CD4-positive, alpha-beta T cell (primary cell): ENCODE measurements around the gene SELENOF. TPM values are rescaled to one million over a fixed set of nuclear protein-coding genes. Genes with fewer than 3 reads are reported as not detected.

Source experiments
- ATAC-seq: fragments of 200-7000 bp; cut with Tn5 transposase; one replicate; pipeline ENCODE4 v1.10.0; 2022; ENCODE audit warnings: mild to moderate bottlenecking; ENCODE audit not compliant: poor library complexity
- CTCF ChIA-PET: fragments of 350-600 bp; sonication (Branson Sonifier 250); formaldehyde crosslinking; loops from one replicate; lab custom pipeline; 2021; ENCODE audit warnings: antibody characterized with exemption, inconsistent platforms; lab: Charles Lee
- POLR2A ChIA-PET: fragments of 350-600 bp; sonication (Branson Sonifier 250); formaldehyde crosslinking; loops from one replicate; lab custom pipeline; 2021; ENCODE audit warnings: antibody characterized with exemption, inconsistent platforms; lab: Charles Lee
- DNase-seq, 14 experiments: peaks; one replicate each; pipeline ENCODE4 v3.0.0-alpha.2; 2013 to 2020; ENCODE audit warnings: mixed read lengths in 2 of 14
- H3K27ac ChIP-seq, 2 donors: one replicate each; pipeline versions ENCODE4 v1.5.1 to v1.7.0; 2013; ENCODE audit warnings: low read length in 2 of 2, low read depth in 1 of 2, mild to moderate bottlenecking in 1 of 2
- H3K27me3 ChIP-seq, 2 experiments: 1 replicate in 1 of 2; 2 replicates in 1 of 2; pipeline versions ENCODE4 v1.6.1 to v1.7.0; 2013; ENCODE audit warnings: low read length in 2 of 2, control low read depth in 1 of 2, mild to moderate bottlenecking in 1 of 2, moderate library complexity in 1 of 2; ENCODE audit not compliant: insufficient read depth in 2 of 2, control insufficient read depth in 1 of 2
- H3K36me3 ChIP-seq: one replicate; pipeline ENCODE4 v1.6.1; 2013; ENCODE audit warnings: low read length, control low read depth; ENCODE audit not compliant: insufficient read depth
- H3K4me1 ChIP-seq: one replicate; pipeline ENCODE4 v1.6.1; 2013; ENCODE audit warnings: low read length, control low read depth; ENCODE audit not compliant: insufficient read depth
- H3K4me3 ChIP-seq: one replicate; pipeline ENCODE4 v1.5.1; 2013; ENCODE audit warnings: mild to moderate bottlenecking, low read length, moderate library complexity
- H3K9me3 ChIP-seq, 2 experiments: 1 replicate in 1 of 2; 2 replicates in 1 of 2; pipeline versions ENCODE4 v1.6.1 to v1.7.0; 2013; ENCODE audit warnings: low read length in 2 of 2, mild to moderate bottlenecking in 2 of 2, control low read depth in 1 of 2, moderate library complexity in 1 of 2; ENCODE audit not compliant: control insufficient read depth in 1 of 2, insufficient read depth in 1 of 2
- H3K27ac Mint-ChIP-seq: one replicate; pipeline ENCODE4 v1.8.0; 2020; ENCODE audit warnings: mixed read lengths
- H3K27me3 Mint-ChIP-seq: one replicate; pipeline ENCODE4 v1.8.0; 2021; ENCODE audit warnings: mixed read lengths
- H3K36me3 Mint-ChIP-seq: one replicate; pipeline ENCODE4 v1.8.0; 2021; ENCODE audit warnings: low read depth, mixed read lengths
- H3K4me1 Mint-ChIP-seq: one replicate; pipeline ENCODE4 v1.8.0; 2021; ENCODE audit warnings: low read depth, mixed read lengths
- H3K4me3 Mint-ChIP-seq: one replicate; pipeline ENCODE4 v1.8.0; 2020; ENCODE audit warnings: mild to moderate bottlenecking, mixed read lengths
- H3K9me3 Mint-ChIP-seq: one replicate; pipeline ENCODE4 v1.8.0; 2020; ENCODE audit warnings: mixed read lengths
- intact Hi-C, 2 experiments: fragments of 100-400 bp; cut with DNase I in 1 of 2; cut with micrococcal nuclease in 1 of 2; formaldehyde crosslinking; loops; one replicate each; pipeline versions ENCODE4 v1.15.1 to v1.9.0; 2023 to 2025; cut with DNase I, micrococcal nuclease
- total RNA-seq, 174 experiments: library from RNA in 2 of 174; stranded (reverse) in 2 of 174; gene quantifications; one replicate each; pipeline ENCODE4 v1.2.3 and lab custom pipeline; 2021 to 2026
- TF ChIP-seq, protein P1 (sequence below): fragments of 200-600 bp; IDR thresholded peaks from one replicate; pipeline ENCODE4 v1.8.0; 2022; ENCODE audit warnings: antibody characterized with exemption, mild to moderate bottlenecking

SELENOF gene
- total RNA-seq, 2 experiments from 2014 or later = 74.1 to 74.9 TPM

DNA sequence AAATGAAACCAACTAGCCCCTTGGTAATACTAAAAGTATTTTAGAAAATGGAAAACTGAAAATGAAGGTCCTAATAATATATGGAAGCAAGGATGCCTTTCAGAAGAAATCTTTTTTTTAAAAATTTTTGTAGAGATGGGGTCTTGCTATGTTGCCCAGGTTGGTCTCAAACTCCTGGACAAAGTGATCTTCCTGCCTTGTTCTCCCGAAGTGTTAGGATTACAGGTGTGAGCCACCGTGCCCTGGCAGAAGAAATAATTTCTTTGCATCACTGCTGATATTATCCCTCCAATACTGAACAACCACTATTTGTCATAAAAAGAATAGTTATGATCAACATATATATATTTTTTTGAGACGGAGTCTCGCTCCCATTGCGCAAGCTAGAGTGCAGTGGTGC is 25.6 kb downstream of the SELENOF start:
- no peak overlapping the region for H3K4me3 Mint-ChIP-seq
- DNase-seq (no peak), ATAC-seq (no peak)
- ChIA-PET POLR2A (no interaction called here), CTCF (no interaction called here)
- no peaks in the 10 kb centered on the region for H3K9me3 Mint-ChIP-seq
- H3K27ac Mint-ChIP-seq = no peak overlapping the region
- Histone ChIP-seq H3K4me3 (no peak overlapping the region), H3K27me3 (no peaks in the 10 kb centered on the region), H3K27ac (no peak overlapping the region), H3K36me3 (peaks cover 1% of the 10 kb centered on the region), H3K9me3 (no peaks in the 10 kb centered on the region), H3K4me1 (no peaks in the 10 kb centered on the region)
- H3K36me3 Mint-ChIP-seq = peaks cover 35% of the 10 kb centered on the region
- peaks cover 37% of the 10 kb centered on the region for H3K4me1 Mint-ChIP-seq
- TF ChIP-seq, protein P1, sequence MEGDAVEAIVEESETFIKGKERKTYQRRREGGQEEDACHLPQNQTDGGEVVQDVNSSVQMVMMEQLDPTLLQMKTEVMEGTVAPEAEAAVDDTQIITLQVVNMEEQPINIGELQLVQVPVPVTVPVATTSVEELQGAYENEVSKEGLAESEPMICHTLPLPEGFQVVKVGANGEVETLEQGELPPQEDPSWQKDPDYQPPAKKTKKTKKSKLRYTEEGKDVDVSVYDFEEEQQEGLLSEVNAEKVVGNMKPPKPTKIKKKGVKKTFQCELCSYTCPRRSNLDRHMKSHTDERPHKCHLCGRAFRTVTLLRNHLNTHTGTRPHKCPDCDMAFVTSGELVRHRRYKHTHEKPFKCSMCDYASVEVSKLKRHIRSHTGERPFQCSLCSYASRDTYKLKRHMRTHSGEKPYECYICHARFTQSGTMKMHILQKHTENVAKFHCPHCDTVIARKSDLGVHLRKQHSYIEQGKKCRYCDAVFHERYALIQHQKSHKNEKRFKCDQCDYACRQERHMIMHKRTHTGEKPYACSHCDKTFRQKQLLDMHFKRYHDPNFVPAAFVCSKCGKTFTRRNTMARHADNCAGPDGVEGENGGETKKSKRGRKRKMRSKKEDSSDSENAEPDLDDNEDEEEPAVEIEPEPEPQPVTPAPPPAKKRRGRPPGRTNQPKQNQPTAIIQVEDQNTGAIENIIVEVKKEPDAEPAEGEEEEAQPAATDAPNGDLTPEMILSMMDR = no peak
- no peaks in the 10 kb centered on the region for H3K27me3 Mint-ChIP-seq
- intact Hi-C loops = no loop called here

- intact Hi-C loops = no loop called here
- H3K27ac Mint-ChIP-seq = no peak overlapping the region
These were observed 26.3 kb downstream of the SELENOF start for GRCh38 chr1:86887479-86888162.

GRCh38 chr1:86875722-86876121 is 38.2 kb downstream of the SELENOF start:
- ATAC-seq (no peak), DNase-seq (no peak)
- intact Hi-C loops = no loop called here
- no peak overlapping the region for H3K27ac Mint-ChIP-seq
- no peak overlapping the region for H3K27ac ChIP-seq
- ChIA-PET POLR2A (no interaction called here), CTCF (no interaction called here)
- H3K27me3 ChIP-seq = no peaks in the 10 kb centered on the region
- H3K4me3 ChIP-seq = no peak overlapping the region
- no peaks in the 10 kb centered on the region for H3K27me3 Mint-ChIP-seq
- no peaks in the 10 kb centered on the region for H3K4me1 ChIP-seq
- no peaks in the 10 kb centered on the region for H3K9me3 ChIP-seq
- peaks cover 66% of the 10 kb centered on the region for H3K36me3 Mint-ChIP-seq
- H3K9me3 Mint-ChIP-seq = no peaks in the 10 kb centered on the region
- H3K36me3 ChIP-seq = peaks cover 17% of the 10 kb centered on the region
- peaks cover 5% of the 10 kb centered on the region for H3K4me1 Mint-ChIP-seq
- H3K4me3 Mint-ChIP-seq = no peak overlapping the region
- TF ChIP-seq, protein P1 = no peak

More at GRCh38 chr1:86887479-86888162, 26.3 kb downstream of the SELENOF start:
- ChIA-PET CTCF (no interaction called here), POLR2A (interaction anchor here (0.6 kb wide), 1 partner anchor 377 kb away, joined by 3 read pairs; no protein-coding TSS in a partner anchor)
- peaks cover 5% of the 10 kb centered on the region for H3K36me3 ChIP-seq
- H3K27ac ChIP-seq = no peak overlapping the region
- no peaks in the 10 kb centered on the region for H3K27me3 ChIP-seq
- no peaks in the 10 kb centered on the region for H3K4me1 ChIP-seq
- Mint-ChIP-seq H3K4me3 (no peak overlapping the region), H3K9me3 (no peaks in the 10 kb centered on the region), H3K27me3 (no peaks in the 10 kb centered on the region), H3K4me1 (peaks cover 43% of the 10 kb centered on the region), H3K36me3 (peaks cover 40% of the 10 kb centered on the region)
- ATAC-seq (no peak), DNase-seq (no peak)
- TF ChIP-seq, protein P1 = no peak
- H3K4me3 ChIP-seq = no peak overlapping the region
- no peaks in the 10 kb centered on the region for H3K9me3 ChIP-seq
